K562 (cell line): ENCODE data around the gene ZNF239. TPM values are rescaled to one million over a fixed set of nuclear protein-coding genes. Genes with fewer than 3 reads are reported as not detected.

Source experiments
- BHLHE40 ChIP-seq: IDR thresholded peaks from 2 replicates; pipeline ENCODE4 v1.6.1; 2011; ENCODE audit warnings: low read length, improper control_type of control experiment
- CBX5 ChIP-seq: IDR thresholded peaks from 2 replicates; pipeline ENCODE4 v1.6.1; 2014; ENCODE audit warnings: low read depth, borderline replicate concordance
- CCAR2 ChIP-seq: fragments of 200-400 bp; formaldehyde crosslinking; IDR thresholded peaks from 2 replicates; pipeline ENCODE4 v1.6.1; 2017; ENCODE audit warnings: mild to moderate bottlenecking, low read depth, low read length
- KLF13 ChIP-seq: fragments of 450-650 bp; IDR thresholded peaks from 2 replicates; pipeline ENCODE4 v1.6.1; 2016; ENCODE audit warnings: missing genetic modification characterization, low read depth, mild to moderate bottlenecking, missing compliant biosample characterization, moderate library complexity, borderline replicate concordance
- MAFK ChIP-seq: IDR thresholded peaks from 2 replicates; pipeline ENCODE4 v1.6.1; 2011; ENCODE audit warnings: low read length, improper control_type of control experiment
- MEF2A ChIP-seq: IDR thresholded peaks from 2 replicates; pipeline ENCODE4 v1.6.1; 2011; ENCODE audit warnings: low read depth, mild to moderate bottlenecking, low read length, moderate library complexity; ENCODE audit not compliant: control insufficient read depth
- POLR2H ChIP-seq: IDR thresholded peaks from 2 replicates; pipeline ENCODE4 v1.6.1; 2016; ENCODE audit warnings: missing genetic modification characterization, low read depth, mild to moderate bottlenecking, control low read depth, missing compliant biosample characterization, moderate library complexity
- SUPT5H ChIP-seq: fragments of 450-650 bp; IDR thresholded peaks from 2 replicates; pipeline ENCODE4 v1.6.1; 2016
- TAF15 ChIP-seq: fragments of 200-400 bp; formaldehyde crosslinking; IDR thresholded peaks from 2 replicates; pipeline ENCODE4 v1.6.1; 2017; ENCODE audit warnings: mild to moderate bottlenecking, low read depth, low read length, moderate library complexity
- TEAD1 ChIP-seq, 2 experiments: fragments of 450-650 bp in 1 of 2; sonication (generic) in 1 of 2; formaldehyde crosslinking; IDR thresholded peaks; 2 replicates each; pipeline versions ENCODE4 v1.4.0 to v1.8.0; 2020 to 2022; ENCODE audit warnings: mild to moderate bottlenecking in 2 of 2, missing genetic modification reagents in 1 of 2
- USF2 ChIP-seq: sonication (generic); formaldehyde crosslinking; IDR thresholded peaks from 2 replicates; pipeline ENCODE4 v1.5.0; 2020; ENCODE audit warnings: missing genetic modification reagents
- ZKSCAN1 ChIP-seq: fragments of 150-350 bp; IDR thresholded peaks from 2 replicates; pipeline ENCODE4 v1.6.1; 2016; ENCODE audit warnings: low read depth, low read length
- ZNF232 ChIP-seq: sonication (generic); formaldehyde crosslinking; IDR thresholded peaks from 2 replicates; pipeline ENCODE4 v1.8.0; 2022; ENCODE audit warnings: mild to moderate bottlenecking, missing genetic modification reagents
- ZNF436 ChIP-seq: fragments of 250-450, 450-650 bp; sonication (Bioruptor Pico); formaldehyde crosslinking; IDR thresholded peaks from 2 replicates; pipeline ENCODE4 v1.7.0; 2020; ENCODE audit warnings: mild to moderate bottlenecking
- ZNF584 ChIP-seq: fragments of 200-800 bp; sonication (Bioruptor generic); IDR thresholded peaks from 2 replicates; pipeline ENCODE4 v1.6.1; 2016; ENCODE audit warnings: low read depth, mild to moderate bottlenecking, missing genetic modification characterization, missing compliant biosample characterization
- ZSCAN29 ChIP-seq: fragments of 450-650 bp; IDR thresholded peaks from 2 replicates; pipeline ENCODE4 v1.6.1; 2017
- polyA plus RNA-seq, 8 experiments: library from polyadenylated mRNA; depleted of rRNA in 4 of 8; stranded (reverse) in 5 of 8; unstranded in 3 of 8; fragments of >200 nt; fragmentation: Nextera tagmentation in 2 of 8; fragmentation: Illumina TruSeq in 1 of 8; extraction: Ambion mirVana in 2 of 8; extraction: Trizol in 1 of 8; gene quantifications; 2 replicates each; pipeline versions ENCODE4 v1.2.1 to v1.2.3, GENCODE V29; 2011 to 2014; ENCODE audit warnings: inconsistent platforms in 1 of 8, missing spikeins in 1 of 8
- total RNA-seq, 7 experiments: library from RNA; depleted of rRNA in 6 of 7; stranded (reverse); fragments of >200 nt in 6 of 7; fragmentation: Illumina TruSeq in 2 of 7; extraction: Trizol in 2 of 7; gene quantifications; 2 replicates each; pipeline versions ENCODE4 v1.2.1 to v1.2.3, GENCODE V29; 2011 to 2021; ENCODE audit warnings: low replicate concordance in 1 of 7
- TF ChIP-seq, protein P1 (sequence below), 2 experiments: IDR thresholded peaks; 2 replicates each; pipeline ENCODE4 v1.6.1; 2011; ENCODE audit warnings: borderline replicate concordance in 1 of 2, control low read depth in 1 of 2, low read depth in 1 of 2, low read length in 1 of 2, mild to moderate bottlenecking in 1 of 2, mixed read lengths in 1 of 2, moderate library complexity in 1 of 2; ENCODE audit not compliant: insufficient read depth in 1 of 2, insufficient read length in 1 of 2, poor library complexity in 1 of 2, severe bottlenecking in 1 of 2; ENCODE audit errors: extremely low read depth in 1 of 2
- TF ChIP-seq, protein P2 (sequence below): fragments of 150-350 bp; IDR thresholded peaks from 2 replicates; pipeline ENCODE4 v1.6.1; 2014; ENCODE audit warnings: low read depth, mild to moderate bottlenecking, low read length, borderline replicate concordance
- TF ChIP-seq, protein P3 (sequence below): fragments of 250-450 bp; sonication (Bioruptor Pico); IDR thresholded peaks from 2 replicates; pipeline ENCODE4 v1.8.0; 2021; ENCODE audit warnings: moderate library complexity, mild to moderate bottlenecking, inconsistent platforms
- TF ChIP-seq, protein P4 (sequence below): fragments of 450-650 bp; IDR thresholded peaks from 2 replicates; pipeline ENCODE4 v1.6.1; 2016; ENCODE audit warnings: mild to moderate bottlenecking

ZNF239 gene
- total and polyA plus RNA-seq, 9 of the 15 experiments (the other 6 are each of a cell fraction or from before 2014, with no cell fraction given): 13.7 to 26.7 (median 23.4) TPM

- TF ChIP-seq USF2 (CRISPR knock-in tag): no peak
- no peak for TF ChIP-seq MAFK
- TF ChIP-seq ZNF436 (CRISPR knock-in tag): no peak
- no peak for TF ChIP-seq CBX5
- TF ChIP-seq, protein P1, sequence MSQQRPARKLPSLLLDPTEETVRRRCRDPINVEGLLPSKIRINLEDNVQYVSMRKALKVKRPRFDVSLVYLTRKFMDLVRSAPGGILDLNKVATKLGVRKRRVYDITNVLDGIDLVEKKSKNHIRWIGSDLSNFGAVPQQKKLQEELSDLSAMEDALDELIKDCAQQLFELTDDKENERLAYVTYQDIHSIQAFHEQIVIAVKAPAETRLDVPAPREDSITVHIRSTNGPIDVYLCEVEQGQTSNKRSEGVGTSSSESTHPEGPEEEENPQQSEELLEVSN (IDR thresholded peaks at IDR 0.05; ENCODE audit: borderline replicate concordance in 1 of 2, extremely low read depth in 1 of 2, insufficient read depth in 1 of 2, insufficient read length in 1 of 2, low read depth in 1 of 2, low read length in 1 of 2, poor library complexity in 1 of 2, severe bottlenecking in 1 of 2): peak; percentile 9 to 15
- TF ChIP-seq POLR2H (tag): 0 out of 2 replicates have a peak, but pooled peaks have one; percentile 0
- TF ChIP-seq, protein P2, sequence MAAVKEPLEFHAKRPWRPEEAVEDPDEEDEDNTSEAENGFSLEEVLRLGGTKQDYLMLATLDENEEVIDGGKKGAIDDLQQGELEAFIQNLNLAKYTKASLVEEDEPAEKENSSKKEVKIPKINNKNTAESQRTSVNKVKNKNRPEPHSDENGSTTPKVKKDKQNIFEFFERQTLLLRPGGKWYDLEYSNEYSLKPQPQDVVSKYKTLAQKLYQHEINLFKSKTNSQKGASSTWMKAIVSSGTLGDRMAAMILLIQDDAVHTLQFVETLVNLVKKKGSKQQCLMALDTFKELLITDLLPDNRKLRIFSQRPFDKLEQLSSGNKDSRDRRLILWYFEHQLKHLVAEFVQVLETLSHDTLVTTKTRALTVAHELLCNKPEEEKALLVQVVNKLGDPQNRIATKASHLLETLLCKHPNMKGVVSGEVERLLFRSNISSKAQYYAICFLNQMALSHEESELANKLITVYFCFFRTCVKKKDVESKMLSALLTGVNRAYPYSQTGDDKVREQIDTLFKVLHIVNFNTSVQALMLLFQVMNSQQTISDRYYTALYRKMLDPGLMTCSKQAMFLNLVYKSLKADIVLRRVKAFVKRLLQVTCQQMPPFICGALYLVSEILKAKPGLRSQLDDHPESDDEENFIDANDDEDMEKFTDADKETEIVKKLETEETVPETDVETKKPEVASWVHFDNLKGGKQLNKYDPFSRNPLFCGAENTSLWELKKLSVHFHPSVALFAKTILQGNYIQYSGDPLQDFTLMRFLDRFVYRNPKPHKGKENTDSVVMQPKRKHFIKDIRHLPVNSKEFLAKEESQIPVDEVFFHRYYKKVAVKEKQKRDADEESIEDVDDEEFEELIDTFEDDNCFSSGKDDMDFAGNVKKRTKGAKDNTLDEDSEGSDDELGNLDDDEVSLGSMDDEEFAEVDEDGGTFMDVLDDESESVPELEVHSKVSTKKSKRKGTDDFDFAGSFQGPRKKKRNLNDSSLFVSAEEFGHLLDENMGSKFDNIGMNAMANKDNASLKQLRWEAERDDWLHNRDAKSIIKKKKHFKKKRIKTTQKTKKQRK: no peak
- TF ChIP-seq MEF2A: no peak
- no peak for TF ChIP-seq KLF13
- TF ChIP-seq BHLHE40: no peak
- TF ChIP-seq ZNF584 (CRISPR knock-in tag): no peak
- TF ChIP-seq ZKSCAN1: no peak
- no peak for TF ChIP-seq ZNF232 (CRISPR knock-in tag)
- no peak for TF ChIP-seq CCAR2
- no peak for TF ChIP-seq TAF15
- TF ChIP-seq, protein P3, sequence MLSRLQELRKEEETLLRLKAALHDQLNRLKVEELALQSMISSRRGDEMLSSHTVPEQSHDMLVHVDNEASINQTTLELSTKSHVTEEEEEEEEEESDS (CRISPR knock-in tag): no peak
- TF ChIP-seq SUPT5H: no peak
- no peak for TF ChIP-seq ZSCAN29
- TF ChIP-seq, protein P4, sequence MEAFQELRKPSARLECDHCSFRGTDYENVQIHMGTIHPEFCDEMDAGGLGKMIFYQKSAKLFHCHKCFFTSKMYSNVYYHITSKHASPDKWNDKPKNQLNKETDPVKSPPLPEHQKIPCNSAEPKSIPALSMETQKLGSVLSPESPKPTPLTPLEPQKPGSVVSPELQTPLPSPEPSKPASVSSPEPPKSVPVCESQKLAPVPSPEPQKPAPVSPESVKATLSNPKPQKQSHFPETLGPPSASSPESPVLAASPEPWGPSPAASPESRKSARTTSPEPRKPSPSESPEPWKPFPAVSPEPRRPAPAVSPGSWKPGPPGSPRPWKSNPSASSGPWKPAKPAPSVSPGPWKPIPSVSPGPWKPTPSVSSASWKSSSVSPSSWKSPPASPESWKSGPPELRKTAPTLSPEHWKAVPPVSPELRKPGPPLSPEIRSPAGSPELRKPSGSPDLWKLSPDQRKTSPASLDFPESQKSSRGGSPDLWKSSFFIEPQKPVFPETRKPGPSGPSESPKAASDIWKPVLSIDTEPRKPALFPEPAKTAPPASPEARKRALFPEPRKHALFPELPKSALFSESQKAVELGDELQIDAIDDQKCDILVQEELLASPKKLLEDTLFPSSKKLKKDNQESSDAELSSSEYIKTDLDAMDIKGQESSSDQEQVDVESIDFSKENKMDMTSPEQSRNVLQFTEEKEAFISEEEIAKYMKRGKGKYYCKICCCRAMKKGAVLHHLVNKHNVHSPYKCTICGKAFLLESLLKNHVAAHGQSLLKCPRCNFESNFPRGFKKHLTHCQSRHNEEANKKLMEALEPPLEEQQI: 0 out of 2 replicates have a peak, but pooled peaks have one; percentile 31
- no peak for TF ChIP-seq TEAD1 (CRISPR knock-in tag; IDR thresholded peaks at IDR 0.05)
Observed at GRCh38 chr10:43574906-43575305, 490 bp upstream of the ZNF239 start (continued).
